HL-60 (cell line): ENCODE data around the gene ZNF236.

Experiments used
- CTCF ChIP-seq: IDR thresholded peaks from one replicate; pipeline ENCODE4 v1.5.1; 2011; ENCODE audit warnings: low read length, control low read depth, inconsistent platforms; ENCODE audit not compliant: insufficient read depth
- POLR2AphosphoS5 ChIP-seq: IDR thresholded peaks from 2 replicates; pipeline ENCODE4 v1.6.1; 2012; ENCODE audit warnings: low read depth

- TF ChIP-seq CTCF (no peak), POLR2AphosphoS5 (no peak)
Observed at GRCh38 chr18:76974386-76974785, 152.0 kb downstream of the ZNF236 start.
